ENCODE measurements around the gene RANBP9.

DNA sequence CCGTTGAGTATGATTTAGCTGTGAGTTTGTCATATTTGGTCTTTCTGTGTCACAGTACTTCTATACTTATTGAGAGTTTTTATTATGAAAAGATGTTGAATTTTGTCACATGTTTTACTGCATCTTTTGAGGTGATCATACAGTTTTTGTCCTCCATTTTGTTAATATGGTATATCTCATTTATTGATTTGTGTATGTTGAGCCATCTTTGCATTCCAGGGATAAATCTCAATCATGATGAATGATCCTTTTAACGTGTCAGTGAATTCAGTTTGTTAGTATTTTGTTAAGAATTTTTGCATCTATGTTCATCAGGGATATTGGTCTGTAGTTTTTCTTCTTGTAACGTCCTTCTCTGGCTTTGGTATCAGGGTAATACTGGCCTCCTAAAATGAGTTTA lies 133.7 kb downstream of the RANBP9 start:
- TF ChIP-seq CTCF (IDR thresholded peaks at IDR 0.05 in 4 of 5, conservative IDR thresholded peaks at IDR 0.05 in 1 of 5), result no peak
- no peak for TF ChIP-seq POLR2A (IDR thresholded peaks at IDR 0.05)

Data from gastrocnemius medialis (tissue), 4 donors.